CD4-positive, alpha-beta T cell (primary cell): Measurements from ENCODE around the gene MAP3K6. TPM values are rescaled to one million over a fixed set of nuclear protein-coding genes. Genes with fewer than 3 reads are reported as not detected.

Source experiments
- ATAC-seq: fragments of 200-7000 bp; cut with Tn5 transposase; one replicate; pipeline ENCODE4 v1.10.0; 2022; ENCODE audit warnings: mild to moderate bottlenecking; ENCODE audit not compliant: poor library complexity
- CTCF ChIA-PET: fragments of 350-600 bp; sonication (Branson Sonifier 250); formaldehyde crosslinking; loops from one replicate; lab custom pipeline; 2021; ENCODE audit warnings: antibody characterized with exemption, inconsistent platforms; lab: Charles Lee
- POLR2A ChIA-PET: fragments of 350-600 bp; sonication (Branson Sonifier 250); formaldehyde crosslinking; loops from one replicate; lab custom pipeline; 2021; ENCODE audit warnings: antibody characterized with exemption, inconsistent platforms; lab: Charles Lee
- DNase-seq, 14 experiments: peaks; one replicate each; pipeline ENCODE4 v3.0.0-alpha.2; 2013 to 2020; ENCODE audit warnings: mixed read lengths in 2 of 14
- H3K27ac ChIP-seq, 2 donors: one replicate each; pipeline versions ENCODE4 v1.5.1 to v1.7.0; 2013; ENCODE audit warnings: low read length in 2 of 2, low read depth in 1 of 2, mild to moderate bottlenecking in 1 of 2
- H3K27me3 ChIP-seq, 2 experiments: 1 replicate in 1 of 2; 2 replicates in 1 of 2; pipeline versions ENCODE4 v1.6.1 to v1.7.0; 2013; ENCODE audit warnings: low read length in 2 of 2, control low read depth in 1 of 2, mild to moderate bottlenecking in 1 of 2, moderate library complexity in 1 of 2; ENCODE audit not compliant: insufficient read depth in 2 of 2, control insufficient read depth in 1 of 2
- H3K36me3 ChIP-seq: one replicate; pipeline ENCODE4 v1.6.1; 2013; ENCODE audit warnings: low read length, control low read depth; ENCODE audit not compliant: insufficient read depth
- H3K4me1 ChIP-seq: one replicate; pipeline ENCODE4 v1.6.1; 2013; ENCODE audit warnings: low read length, control low read depth; ENCODE audit not compliant: insufficient read depth
- H3K4me3 ChIP-seq: one replicate; pipeline ENCODE4 v1.5.1; 2013; ENCODE audit warnings: mild to moderate bottlenecking, low read length, moderate library complexity
- H3K9me3 ChIP-seq, 2 experiments: 1 replicate in 1 of 2; 2 replicates in 1 of 2; pipeline versions ENCODE4 v1.6.1 to v1.7.0; 2013; ENCODE audit warnings: low read length in 2 of 2, mild to moderate bottlenecking in 2 of 2, control low read depth in 1 of 2, moderate library complexity in 1 of 2; ENCODE audit not compliant: control insufficient read depth in 1 of 2, insufficient read depth in 1 of 2
- H3K27ac Mint-ChIP-seq: one replicate; pipeline ENCODE4 v1.8.0; 2020; ENCODE audit warnings: mixed read lengths
- H3K27me3 Mint-ChIP-seq: one replicate; pipeline ENCODE4 v1.8.0; 2021; ENCODE audit warnings: mixed read lengths
- H3K36me3 Mint-ChIP-seq: one replicate; pipeline ENCODE4 v1.8.0; 2021; ENCODE audit warnings: low read depth, mixed read lengths
- H3K4me1 Mint-ChIP-seq: one replicate; pipeline ENCODE4 v1.8.0; 2021; ENCODE audit warnings: low read depth, mixed read lengths
- H3K4me3 Mint-ChIP-seq: one replicate; pipeline ENCODE4 v1.8.0; 2020; ENCODE audit warnings: mild to moderate bottlenecking, mixed read lengths
- H3K9me3 Mint-ChIP-seq: one replicate; pipeline ENCODE4 v1.8.0; 2020; ENCODE audit warnings: mixed read lengths
- CTCF ChIP-seq: fragments of 200-600 bp; IDR thresholded peaks from one replicate; pipeline ENCODE4 v1.8.0; 2022; ENCODE audit warnings: antibody characterized with exemption, mild to moderate bottlenecking
- intact Hi-C, 2 experiments: fragments of 100-400 bp; cut with DNase I in 1 of 2; cut with micrococcal nuclease in 1 of 2; formaldehyde crosslinking; loops; one replicate each; pipeline versions ENCODE4 v1.15.1 to v1.9.0; 2023 to 2025; cut with DNase I, micrococcal nuclease
- total RNA-seq, 174 experiments: library from RNA in 2 of 174; stranded (reverse) in 2 of 174; gene quantifications; one replicate each; pipeline ENCODE4 v1.2.3 and lab custom pipeline; 2021 to 2026

MAP3K6 gene
- total RNA-seq, 2 experiments from 2014 or later, result 8.5 to 8.8 TPM

GRCh38 chr1:27356619-27357280 is 10.0 kb downstream of the MAP3K6 start:
- Mint-ChIP-seq H3K9me3 (no peaks in the 10 kb centered on the region), H3K27ac (peak overlapping the region; percentile 75), H3K4me1 (peaks cover 47% of the 10 kb centered on the region), H3K36me3 (peaks cover 5% of the 10 kb centered on the region), H3K27me3 (no peaks in the 10 kb centered on the region), H3K4me3 (peak overlapping the region; percentile 83)
- peak in 8 of 14 experiments; percentile 10 to 77 (median 56) for DNase-seq
- intact Hi-C loops, result loop anchor here (1.0 to 2.0 kb wide), 4 partner anchors 14 to 39 kb away; partner anchors contain the start of genes GPR3 (in 1 of the 2) and SYTL1 (in 1 of the 2)
- ChIA-PET POLR2A (interaction anchor here (0.6 to 5.0 kb wide), 12 partner anchors 8 to 1290 kb away, joined by 3 to 56 read pairs (median 4); partner anchors contain the start of genes AHDC1, MAP3K6, SYTL1 and TMEM222), CTCF (interaction anchor here (0.5 to 3.4 kb wide), 17 partner anchors 8 to 895 kb away, joined by 3 to 33 read pairs (median 5); partner anchors contain the start of genes CD164L2, MAP3K6, SLC9A1 and SYTL1)
- H3K27me3 ChIP-seq, result no peaks in the 10 kb centered on the region
- peak overlapping the region; percentile 57 for H3K4me3 ChIP-seq
- no peaks in the 10 kb centered on the region for H3K9me3 ChIP-seq
- peaks cover 6% of the 10 kb centered on the region for H3K36me3 ChIP-seq
- H3K27ac ChIP-seq, result peak overlapping the region; percentile 22 to 31
- TF ChIP-seq CTCF, result no peak
- ATAC-seq, result no peak
- peaks cover 61% of the 10 kb centered on the region for H3K4me1 ChIP-seq

- ATAC-seq (no peak), DNase-seq (no peak)
- H3K36me3 ChIP-seq, result peaks cover 11% of the 10 kb centered on the region
- intact Hi-C loops, result loop anchor here in 1 of 2 experiments (2.0 kb wide), 1 partner anchor 13 kb away; the partner anchor contains the start of gene SYTL1
- H3K4me1 ChIP-seq, result peaks cover 61% of the 10 kb centered on the region
- CTCF ChIA-PET, result interaction anchor here (2.1 to 3.4 kb wide), 4 partner anchors 10 to 39 kb away, joined by 12 to 33 read pairs (median 24); partner anchors contain the start of genes MAP3K6 and SYTL1
- Mint-ChIP-seq H3K27ac (peak overlapping the region; percentile 75), H3K36me3 (peaks cover 9% of the 10 kb centered on the region), H3K9me3 (no peaks in the 10 kb centered on the region), H3K4me3 (peak overlapping the region; percentile 65), H3K4me1 (peaks cover 47% of the 10 kb centered on the region), H3K27me3 (no peaks in the 10 kb centered on the region)
- POLR2A ChIA-PET, result interaction anchor here (0.6 to 5.0 kb wide), 5 partner anchors 10 to 733 kb away, joined by 3 to 56 read pairs (median 13); partner anchors contain the start of genes MAP3K6 and SYTL1
- no peak for TF ChIP-seq CTCF
- no peaks in the 10 kb centered on the region for H3K9me3 ChIP-seq
- H3K27ac ChIP-seq, result peak overlapping the region in 1 of 2 donors; percentile 22
- no peaks in the 10 kb centered on the region for H3K27me3 ChIP-seq
- H3K4me3 ChIP-seq, result peak overlapping the region; percentile 57
These were observed 10.5 kb downstream of the MAP3K6 start for GRCh38 chr1:27356277-27356618.

- H3K4me3 ChIP-seq, result no peak overlapping the region
- Mint-ChIP-seq H3K9me3 (no peaks in the 10 kb centered on the region), H3K4me3 (peak overlapping the region; percentile 65), H3K4me1 (peaks cover 46% of the 10 kb centered on the region), H3K27ac (peak overlapping the region; percentile 75), H3K27me3 (no peaks in the 10 kb centered on the region), H3K36me3 (peaks cover 9% of the 10 kb centered on the region)
- CTCF ChIA-PET, result interaction anchor here (0.8 to 3.4 kb wide), 3 partner anchors 11 to 59 kb away, joined by 3 to 33 read pairs (median 18); partner anchors contain the start of gene MAP3K6
- intact Hi-C loops, result loop anchor here in 1 of 2 experiments (2.0 kb wide), 1 partner anchor 13 kb away; the partner anchor contains the start of gene SYTL1
- TF ChIP-seq CTCF, result no peak
- no peak overlapping the region for H3K27ac ChIP-seq
- ATAC-seq, result no peak
- H3K9me3 ChIP-seq, result no peaks in the 10 kb centered on the region
- H3K36me3 ChIP-seq, result peaks cover 16% of the 10 kb centered on the region
- DNase-seq, result no peak
- POLR2A ChIA-PET, result interaction anchor here (0.6 to 5.0 kb wide), 4 partner anchors 10 to 732 kb away, joined by 3 to 56 read pairs (median 22); partner anchors contain the start of genes MAP3K6 and SYTL1
- peaks cover 56% of the 10 kb centered on the region for H3K4me1 ChIP-seq
- no peaks in the 10 kb centered on the region for H3K27me3 ChIP-seq
These were observed 11.1 kb downstream of the MAP3K6 start for GRCh38 chr1:27355683-27356082.
